ENCODE results near the gene LRRC27. TPM values are rescaled to one million over a fixed set of nuclear protein-coding genes. Genes with fewer than 3 reads are reported as not detected.

LRRC27 gene
- total RNA-seq, 1 experiment from 2014 or later = 4.1 TPM

- Histone ChIP-seq H3K9ac (ENCODE audit: low read length) (no peak overlapping the region), H2AFZ (ENCODE audit: low read depth, low read length, poor library complexity, severe bottlenecking) (no peak overlapping the region), H3K36me3 (ENCODE audit: control insufficient read depth in 1 of 2, insufficient read depth in 2 of 2, low read length in 2 of 2) (no peaks in the 10 kb centered on the region), H3K4me3 (replicated peaks in 1 of 2; ENCODE audit: low read depth in 1 of 2, low read length in 2 of 2) (no peak overlapping the region), H4K20me1 (ENCODE audit: insufficient read depth) (no peaks in the 10 kb centered on the region), H3K79me2 (ENCODE audit: insufficient read depth, low read length) (no peaks in the 10 kb centered on the region), H3K4me1 (ENCODE audit: control insufficient read depth in 1 of 2, insufficient read depth in 2 of 2, low read length in 2 of 2) (peaks cover 0 to 5% of the 10 kb centered on the region in 2 experiments; a peak in 1 of 4 replicates), H3K27me3 (ENCODE audit: insufficient read depth, low read length) (no peaks in the 10 kb centered on the region), H3K9me3 (ENCODE audit: control insufficient read depth in 1 of 2, insufficient read depth in 1 of 2, low read depth in 1 of 2, low read length in 2 of 2) (no peaks in the 10 kb centered on the region), H3K9me2 (ENCODE audit: insufficient read depth) (no peaks in the 10 kb centered on the region), H3K4me2 (ENCODE audit: low read length) (no peak overlapping the region), H3K27ac (ENCODE audit: low read depth, low read length) (no peak overlapping the region)
- RAD21 ChIA-PET (ENCODE audit: low non-redundant PET in 1 of 2, low total read pairs in 2 of 2, uncharacterized antibody in 2 of 2, unreplicated experiment in 2 of 2) = no interaction called here
- no peak for ATAC-seq
- BruUV-seq (replicated peaks) = no TSS peak
- intact Hi-C loops (cut with micrococcal nuclease) = loop anchor here (5.0 kb wide), 1 partner anchor 254 kb away; no protein-coding TSS in a partner anchor
- no peak for TF ChIP-seq TCF7L2 (IDR thresholded peaks at IDR 0.05; ENCODE audit: borderline replicate concordance, extremely low read depth, insufficient read depth, insufficient read length)
- TF ChIP-seq POLR2AphosphoS5 (IDR thresholded peaks at IDR 0.05; ENCODE audit: low read depth, low read length) = no peak
- no peak for TF ChIP-seq CBX3 (IDR thresholded peaks at IDR 0.05; ENCODE audit: low read depth)
- TF ChIP-seq MAX (IDR thresholded peaks at IDR 0.05) = no peak
- no peak for TF ChIP-seq SRF (IDR thresholded peaks at IDR 0.05; ENCODE audit: low read depth)
- CTCF ChIA-PET = no interaction called here
- no peak for DNase-seq (ENCODE audit: low read depth, low spot score)
- POLR2A ChIA-PET = no interaction called here
Observed at GRCh38 chr10:132383751-132384196, 51.8 kb downstream of the LRRC27 start.

GRCh38 chr10:132384618-132385388 lies 52.8 kb downstream of the LRRC27 start:
- ATAC-seq (no peak), DNase-seq (ENCODE audit: low read depth, low spot score) (no peak)
- BruUV-seq (replicated peaks) = no TSS peak
- Histone ChIP-seq H2AFZ (ENCODE audit: low read depth, low read length, poor library complexity, severe bottlenecking) (no peak overlapping the region), H3K9ac (ENCODE audit: low read length) (no peak overlapping the region), H3K4me3 (replicated peaks in 1 of 2; ENCODE audit: low read depth in 1 of 2, low read length in 2 of 2) (no peak overlapping the region), H3K4me1 (ENCODE audit: control insufficient read depth in 1 of 2, insufficient read depth in 2 of 2, low read length in 2 of 2) (peaks cover 0 to 5% of the 10 kb centered on the region in 2 experiments; a peak in 1 of 4 replicates), H3K36me3 (ENCODE audit: control insufficient read depth in 1 of 2, insufficient read depth in 2 of 2, low read length in 2 of 2) (no peaks in the 10 kb centered on the region), H3K27ac (ENCODE audit: low read depth, low read length) (no peak overlapping the region), H3K27me3 (ENCODE audit: insufficient read depth, low read length) (no peaks in the 10 kb centered on the region), H4K20me1 (ENCODE audit: insufficient read depth) (no peaks in the 10 kb centered on the region), H3K9me3 (ENCODE audit: control insufficient read depth in 1 of 2, insufficient read depth in 1 of 2, low read depth in 1 of 2, low read length in 2 of 2) (no peaks in the 10 kb centered on the region), H3K4me2 (ENCODE audit: low read length) (no peak overlapping the region), H3K9me2 (ENCODE audit: insufficient read depth) (no peaks in the 10 kb centered on the region), H3K79me2 (ENCODE audit: insufficient read depth, low read length) (no peaks in the 10 kb centered on the region)
- intact Hi-C loops (cut with micrococcal nuclease) = loop anchor here (5.0 kb wide), 1 partner anchor 252 kb away; no protein-coding TSS in a partner anchor
- ChIA-PET CTCF (no interaction called here), POLR2A (no interaction called here), RAD21 (ENCODE audit: low non-redundant PET in 1 of 2, low total read pairs in 2 of 2, uncharacterized antibody in 2 of 2, unreplicated experiment in 2 of 2) (no interaction called here)
- TF ChIP-seq TCF7L2 (IDR thresholded peaks at IDR 0.05; ENCODE audit: borderline replicate concordance, extremely low read depth, insufficient read depth, insufficient read length) = no peak
- no peak for TF ChIP-seq REST (IDR thresholded peaks at IDR 0.05; ENCODE audit: low read depth)
- TF ChIP-seq ZFX (IDR thresholded peaks at IDR 0.05) = no peak
- no peak for TF ChIP-seq ZNF274 (IDR thresholded peaks at IDR 0.05; ENCODE audit: low read depth, low read length)
- TF ChIP-seq EZH2phosphoT487 (IDR thresholded peaks at IDR 0.05; ENCODE audit: borderline replicate concordance) = no peak
- TF ChIP-seq EGR1 (IDR thresholded peaks at IDR 0.05; ENCODE audit: low read depth) = no peak
